SJCRH30 (cell line): Measurements from ENCODE around the gene OXNAD1. TPM values are rescaled to one million over a fixed set of nuclear protein-coding genes. Genes with fewer than 3 reads are reported as not detected.

ENCODE experiments used
- DNase-seq, 2 experiments: peaks; one replicate each; pipeline ENCODE4 v3.0.0-alpha.2; 2015 to 2020
- H3K27ac ChIP-seq: fragments of 250-450 bp; sonication (Bioruptor Pico); 2 replicates; pipeline ENCODE4 v1.5.1; 2020; ENCODE audit warnings: mild to moderate bottlenecking, moderate library complexity
- H3K27me3 ChIP-seq: fragments of 250-450 bp; sonication (Bioruptor Pico); 2 replicates; pipeline ENCODE4 v1.5.1; 2020; ENCODE audit warnings: mild to moderate bottlenecking, moderate library complexity
- H3K36me3 ChIP-seq: fragments of 250-450 bp; sonication (Bioruptor Pico); 2 replicates; pipeline ENCODE4 v1.5.1; 2020; ENCODE audit warnings: mild to moderate bottlenecking, moderate library complexity
- H3K4me1 ChIP-seq: fragments of 250-450 bp; sonication (Bioruptor Pico); 2 replicates; pipeline ENCODE4 v1.5.1; 2020; ENCODE audit warnings: mild to moderate bottlenecking, moderate library complexity
- H3K4me3 ChIP-seq: fragments of 250-450 bp; sonication (Bioruptor Pico); 2 replicates; pipeline ENCODE4 v1.5.1; 2020; ENCODE audit warnings: mild to moderate bottlenecking, moderate library complexity
- H3K9me3 ChIP-seq: fragments of 250-450 bp; sonication (Bioruptor Pico); replicated peaks from 2 replicates; pipeline ENCODE4 v1.5.1; 2020; ENCODE audit warnings: mild to moderate bottlenecking, moderate library complexity
- total RNA-seq: library from RNA; depleted of rRNA; stranded (reverse); fragments of >200 nt; shearing (Covaris generic); gene quantifications from 2 replicates; pipeline ENCODE4 v1.2.3, GENCODE V29; 2014

Gene OXNAD1
- total RNA-seq, 1 experiment from 2014 or later, result 18.1 TPM

- Histone ChIP-seq H3K4me1 (peaks cover 3% of the 10 kb centered on the region; the same call in 1 of the 2 replicates), H3K36me3 (no peaks in the 10 kb centered on the region; the same call in 1 of the 2 replicates), H3K9me3 (no peaks in the 10 kb centered on the region), H3K27me3 (no peaks in the 10 kb centered on the region), H3K4me3 (no peak overlapping the region), H3K27ac (no peak overlapping the region)
- DNase-seq, result peak; percentile 29 to 63
These were observed 10.1 kb upstream of the OXNAD1 start for GRCh38 chr3:16254916-16255315.

- H3K9me3 ChIP-seq, result no peaks in the 10 kb centered on the region
- H3K36me3 ChIP-seq, result no peaks in the 10 kb centered on the region; the same call in 1 of the 2 replicates
- peaks cover 3% of the 10 kb centered on the region; the same call in 1 of the 2 replicates for H3K4me1 ChIP-seq
- no peak overlapping the region for H3K4me3 ChIP-seq
- H3K27me3 ChIP-seq, result no peaks in the 10 kb centered on the region
- no peak for DNase-seq
- H3K27ac ChIP-seq, result no peak overlapping the region
These were observed 9.7 kb upstream of the OXNAD1 start for GRCh38 chr3:16255326-16255725.

- Histone ChIP-seq H3K27ac (no peak overlapping the region), H3K9me3 (no peaks in the 10 kb centered on the region), H3K36me3 (no peaks in the 10 kb centered on the region; the same call in 1 of the 2 replicates), H3K4me1 (peaks cover 3% of the 10 kb centered on the region; the same call in 1 of the 2 replicates), H3K4me3 (no peak overlapping the region), H3K27me3 (no peaks in the 10 kb centered on the region)
- no peak for DNase-seq
These were observed 9.3 kb upstream of the OXNAD1 start for GRCh38 chr3:16255726-16256125.

- H3K9me3 ChIP-seq, result no peaks in the 10 kb centered on the region
- DNase-seq, result no peak
- H3K27me3 ChIP-seq, result no peaks in the 10 kb centered on the region
- peaks cover 2% of the 10 kb centered on the region; the same call in 1 of the 2 replicates for H3K36me3 ChIP-seq
- no peak overlapping the region for H3K27ac ChIP-seq
- peaks cover 3% of the 10 kb centered on the region; the same call in 1 of the 2 replicates for H3K4me1 ChIP-seq
- no peak overlapping the region for H3K4me3 ChIP-seq
These were observed 7.7 kb upstream of the OXNAD1 start for GRCh38 chr3:16257309-16257708.

- no peak for DNase-seq
- no peaks in the 10 kb centered on the region for H3K9me3 ChIP-seq
- H3K27me3 ChIP-seq, result no peaks in the 10 kb centered on the region
- H3K4me3 ChIP-seq, result no peak overlapping the region
- H3K27ac ChIP-seq, result no peak overlapping the region
- H3K36me3 ChIP-seq, result peaks cover 2% of the 10 kb centered on the region; the same call in 1 of the 2 replicates
- peaks cover 3% of the 10 kb centered on the region; the same call in 1 of the 2 replicates for H3K4me1 ChIP-seq
These were observed 6.8 kb upstream of the OXNAD1 start for GRCh38 chr3:16258177-16258576.

- H3K4me3 ChIP-seq, result no peak overlapping the region
- H3K27ac ChIP-seq, result no peak overlapping the region
- peaks cover 3% of the 10 kb centered on the region; the same call in 1 of the 2 replicates for H3K4me1 ChIP-seq
- DNase-seq, result no peak
- no peaks in the 10 kb centered on the region for H3K27me3 ChIP-seq
- H3K36me3 ChIP-seq, result peaks cover 2% of the 10 kb centered on the region; the same call in 1 of the 2 replicates
- H3K9me3 ChIP-seq, result no peaks in the 10 kb centered on the region
These were observed 6.1 kb upstream of the OXNAD1 start for GRCh38 chr3:16258866-16259265.

GRCh38 chr3:16260046-16260445 is 5.0 kb upstream of the OXNAD1 start:
- Histone ChIP-seq H3K27me3 (no peaks in the 10 kb centered on the region), H3K9me3 (no peaks in the 10 kb centered on the region), H3K4me1 (no peaks in the 10 kb centered on the region), H3K27ac (no peak overlapping the region), H3K36me3 (peaks cover 2% of the 10 kb centered on the region; the same call in 1 of the 2 replicates), H3K4me3 (no peak overlapping the region)
- DNase-seq, result no peak

GRCh38 chr3:16262174-16262573 is 2.8 kb upstream of the OXNAD1 start:
- Histone ChIP-seq H3K9me3 (no peaks in the 10 kb centered on the region), H3K4me1 (no peaks in the 10 kb centered on the region), H3K36me3 (peaks cover 2% of the 10 kb centered on the region; the same call in 1 of the 2 replicates), H3K27me3 (no peaks in the 10 kb centered on the region), H3K4me3 (no peak overlapping the region), H3K27ac (no peak overlapping the region)
- DNase-seq, result no peak

GRCh38 chr3:16264174-16264707 is 771 bp upstream of the OXNAD1 start:
- peak overlapping the region; percentile 79 for H3K4me3 ChIP-seq
- no peaks in the 10 kb centered on the region for H3K9me3 ChIP-seq
- peaks cover 2% of the 10 kb centered on the region; the same call in 1 of the 2 replicates for H3K36me3 ChIP-seq
- peak overlapping the region; percentile 10; the same call in 1 of the 2 replicates for H3K27ac ChIP-seq
- H3K27me3 ChIP-seq, result no peaks in the 10 kb centered on the region
- no peaks in the 10 kb centered on the region for H3K4me1 ChIP-seq
- no peak for DNase-seq

- Histone ChIP-seq H3K4me3 (peak overlapping the region; percentile 79), H3K9me3 (no peaks in the 10 kb centered on the region), H3K27ac (peak overlapping the region; percentile 55), H3K27me3 (no peaks in the 10 kb centered on the region), H3K36me3 (0 out of 2 replicates have a peak, but pooled peaks cover 2% of the 10 kb centered on the region), H3K4me1 (no peaks in the 10 kb centered on the region)
- no peak for DNase-seq
These were observed 409 bp downstream of the OXNAD1 start for GRCh38 chr3:16265455-16265786.

- H3K4me3 ChIP-seq, result no peak overlapping the region
- no peaks in the 10 kb centered on the region for H3K9me3 ChIP-seq
- no peaks in the 10 kb centered on the region for H3K4me1 ChIP-seq
- H3K27me3 ChIP-seq, result no peaks in the 10 kb centered on the region
- no peak overlapping the region for H3K27ac ChIP-seq
- no peak for DNase-seq
- no peaks in the 10 kb centered on the region for H3K36me3 ChIP-seq
These were observed 1.7 kb downstream of the OXNAD1 start for GRCh38 chr3:16266714-16267113.

- Histone ChIP-seq H3K4me1 (no peaks in the 10 kb centered on the region), H3K9me3 (no peaks in the 10 kb centered on the region), H3K27me3 (no peaks in the 10 kb centered on the region), H3K36me3 (no peaks in the 10 kb centered on the region; the same call in 1 of the 2 replicates), H3K27ac (no peak overlapping the region), H3K4me3 (no peak overlapping the region)
- no peak for DNase-seq
These were observed 5.8 kb downstream of the OXNAD1 start for GRCh38 chr3:16270855-16271254.

GRCh38 chr3:16272588-16272987 is 7.6 kb downstream of the OXNAD1 start:
- Histone ChIP-seq H3K4me1 (no peaks in the 10 kb centered on the region), H3K9me3 (no peaks in the 10 kb centered on the region), H3K4me3 (no peak overlapping the region), H3K36me3 (no peaks in the 10 kb centered on the region; the same call in 1 of the 2 replicates), H3K27ac (no peak overlapping the region), H3K27me3 (no peaks in the 10 kb centered on the region)
- DNase-seq, result no peak

GRCh38 chr3:16273867-16274266 is 8.9 kb downstream of the OXNAD1 start:
- no peaks in the 10 kb centered on the region for H3K9me3 ChIP-seq
- H3K27ac ChIP-seq, result no peak overlapping the region
- H3K4me3 ChIP-seq, result no peak overlapping the region
- no peak for DNase-seq
- H3K27me3 ChIP-seq, result no peaks in the 10 kb centered on the region
- H3K36me3 ChIP-seq, result peaks cover 4% of the 10 kb centered on the region; the same call in 1 of the 2 replicates
- H3K4me1 ChIP-seq, result peaks cover 4% of the 10 kb centered on the region

GRCh38 chr3:16277471-16277870 is 12.5 kb downstream of the OXNAD1 start:
- H3K36me3 ChIP-seq, result peaks cover 4% of the 10 kb centered on the region; the same call in 1 of the 2 replicates
- H3K9me3 ChIP-seq, result no peaks in the 10 kb centered on the region
- H3K4me3 ChIP-seq, result no peak overlapping the region
- no peak overlapping the region for H3K27ac ChIP-seq
- H3K4me1 ChIP-seq, result peaks cover 12% of the 10 kb centered on the region
- H3K27me3 ChIP-seq, result no peaks in the 10 kb centered on the region
- no peak for DNase-seq
